Mesothelial cell of epicardium (in vitro differentiated cells): ENCODE data around the gene KPNA3. TPM values are rescaled to one million over a fixed set of nuclear protein-coding genes. Genes with fewer than 3 reads are reported as not detected.

Experiments
- DNase-seq, 2 experiments: peaks; one replicate each; pipeline ENCODE4 v3.0.0; 2021; ENCODE audit warnings: low spot score in 2 of 2; ENCODE audit not compliant: unreplicated experiment in 2 of 2
- H3K27ac Mint-ChIP-seq: 2 replicates; pipeline ENCODE4 v1.8.0; 2021; ENCODE audit warnings: mixed read lengths
- H3K27me3 Mint-ChIP-seq: 2 replicates; pipeline ENCODE4 v1.8.0; 2021; ENCODE audit warnings: low read depth, mixed read lengths
- H3K36me3 Mint-ChIP-seq: 2 replicates; pipeline ENCODE4 v1.8.0; 2021; ENCODE audit warnings: mixed read lengths
- H3K4me1 Mint-ChIP-seq: 2 replicates; pipeline ENCODE4 v1.8.0; 2021; ENCODE audit warnings: mixed read lengths
- H3K4me3 Mint-ChIP-seq: 2 replicates; pipeline ENCODE4 v1.8.0; 2021; ENCODE audit warnings: mild to moderate bottlenecking, moderate library complexity, mixed read lengths
- H3K9me3 Mint-ChIP-seq: 2 replicates; pipeline ENCODE4 v1.8.0; 2021; ENCODE audit warnings: mixed read lengths
- CTCF ChIP-seq: fragments of 200-600 bp; sonication (generic); IDR thresholded peaks from one replicate; pipeline ENCODE4 v1.5.0; 2021; ENCODE audit warnings: antibody characterized with exemption; ENCODE audit not compliant: unreplicated experiment
- total RNA-seq: library from RNA; stranded (reverse); gene quantifications from 3 replicates; pipeline ENCODE4 v1.2.1, GENCODE V29; 2021

KPNA3 gene
- total RNA-seq, 1 donor from 2014 or later: 36.4 TPM

GRCh38 chr13:49759503-49759902 lies 33.0 kb downstream of the KPNA3 start:
- H3K9me3 Mint-ChIP-seq: peaks cover 29% of the 10 kb centered on the region
- peaks cover 46% of the 10 kb centered on the region for H3K36me3 Mint-ChIP-seq
- no peak overlapping the region for H3K4me3 Mint-ChIP-seq
- H3K4me1 Mint-ChIP-seq: no peaks in the 10 kb centered on the region
- DNase-seq: no peak
- TF ChIP-seq CTCF: no peak
- no peaks in the 10 kb centered on the region for H3K27me3 Mint-ChIP-seq
- no peak overlapping the region for H3K27ac Mint-ChIP-seq

GRCh38 chr13:49756263-49756662 lies 36.2 kb downstream of the KPNA3 start:
- no peak overlapping the region for H3K4me3 Mint-ChIP-seq
- peaks cover 18% of the 10 kb centered on the region for H3K9me3 Mint-ChIP-seq
- no peaks in the 10 kb centered on the region for H3K27me3 Mint-ChIP-seq
- peaks cover 31% of the 10 kb centered on the region for H3K36me3 Mint-ChIP-seq
- TF ChIP-seq CTCF: no peak
- no peaks in the 10 kb centered on the region for H3K4me1 Mint-ChIP-seq
- DNase-seq: no peak
- no peak overlapping the region for H3K27ac Mint-ChIP-seq

- Mint-ChIP-seq H3K9me3 (peaks cover 12% of the 10 kb centered on the region), H3K4me3 (no peak overlapping the region), H3K27me3 (no peaks in the 10 kb centered on the region), H3K36me3 (peaks cover 13% of the 10 kb centered on the region), H3K27ac (no peak overlapping the region), H3K4me1 (no peaks in the 10 kb centered on the region)
- TF ChIP-seq CTCF: no peak
- no peak for DNase-seq
Observed at GRCh38 chr13:49754146-49754545, 38.3 kb downstream of the KPNA3 start.

GRCh38 chr13:49749848-49750247 lies 42.6 kb downstream of the KPNA3 start:
- Mint-ChIP-seq H3K27me3 (no peaks in the 10 kb centered on the region), H3K36me3 (peaks cover 7% of the 10 kb centered on the region), H3K4me3 (no peak overlapping the region), H3K4me1 (no peaks in the 10 kb centered on the region), H3K27ac (no peak overlapping the region), H3K9me3 (no peaks in the 10 kb centered on the region)
- no peak for TF ChIP-seq CTCF
- DNase-seq: no peak

- Mint-ChIP-seq H3K4me3 (no peak overlapping the region), H3K36me3 (peaks cover 24% of the 10 kb centered on the region), H3K27ac (no peak overlapping the region), H3K4me1 (no peaks in the 10 kb centered on the region), H3K27me3 (no peaks in the 10 kb centered on the region), H3K9me3 (no peaks in the 10 kb centered on the region)
- DNase-seq: no peak
- TF ChIP-seq CTCF: no peak
Observed at GRCh38 chr13:49746111-49746510, 46.4 kb downstream of the KPNA3 start.

- no peak for DNase-seq
Observed at GRCh38 chr13:49740870-49741269, 51.6 kb downstream of the KPNA3 start.

More at GRCh38 chr13:49740870-49741269, 51.6 kb downstream of the KPNA3 start:
- peaks cover 5% of the 10 kb centered on the region for H3K4me1 Mint-ChIP-seq
- no peak overlapping the region for H3K4me3 Mint-ChIP-seq
- H3K9me3 Mint-ChIP-seq: no peaks in the 10 kb centered on the region
- H3K27ac Mint-ChIP-seq: no peak overlapping the region
- H3K36me3 Mint-ChIP-seq: peaks cover 38% of the 10 kb centered on the region
- TF ChIP-seq CTCF: no peak
- no peaks in the 10 kb centered on the region for H3K27me3 Mint-ChIP-seq
